Right lobe of liver (tissue), 4 donors: ENCODE data around the gene RAB36.

Source experiments
- POLR2A ChIP-seq: fragments of 450-650 bp; IDR thresholded peaks from one replicate; pipeline ENCODE4 v1.6.1; 2017; ENCODE audit warnings: antibody characterized with exemption, mild to moderate bottlenecking
- TF ChIP-seq, protein P1 (sequence below), 4 donors: fragments of 200-600 bp in 3 of 4; fragments of 450-650 bp in 1 of 4; IDR thresholded peaks; one replicate each; pipeline versions ENCODE4 v1.5.1 to v1.8.0; 2016 to 2022; ENCODE audit warnings: antibody characterized with exemption in 4 of 4, mild to moderate bottlenecking in 2 of 4
- donor health status: DM: no; HTN: no; CAD: no.
- donor health status: DM: no; HTN: no; CAD: no.
- donor health status: DM: no; HTN: yes; CAD: no.

DNA sequence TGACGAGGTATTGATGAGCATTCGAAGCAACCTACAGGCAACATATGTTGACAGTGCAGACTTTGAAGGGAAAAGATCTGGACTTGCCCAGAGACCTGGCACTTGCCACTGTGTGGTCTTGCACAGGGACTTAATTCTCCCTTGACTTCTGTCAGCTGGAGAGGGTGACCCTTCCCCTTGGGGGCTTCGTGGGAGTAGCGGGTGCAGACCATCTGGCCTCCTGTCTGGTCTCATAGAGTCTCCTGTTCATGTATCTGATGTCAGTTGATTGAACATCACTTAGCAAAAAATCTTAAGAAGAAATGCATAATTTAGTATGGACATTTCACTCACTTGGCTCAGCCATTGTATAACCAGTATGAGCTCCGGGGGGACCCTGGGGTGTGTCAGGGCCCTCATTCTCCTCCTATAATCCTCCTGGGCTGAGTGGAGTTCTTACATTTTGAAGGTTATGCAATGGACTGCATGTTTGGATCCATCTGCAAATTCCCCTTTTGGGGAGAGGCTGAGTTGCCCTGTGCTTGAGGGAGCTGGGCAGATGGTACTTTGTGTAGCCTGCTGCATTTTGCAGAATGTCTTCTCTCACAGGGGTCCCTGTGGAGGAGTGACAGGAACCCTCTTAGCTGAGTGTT lies 48.0 kb downstream of the RAB36 start:
- TF ChIP-seq, protein P1, sequence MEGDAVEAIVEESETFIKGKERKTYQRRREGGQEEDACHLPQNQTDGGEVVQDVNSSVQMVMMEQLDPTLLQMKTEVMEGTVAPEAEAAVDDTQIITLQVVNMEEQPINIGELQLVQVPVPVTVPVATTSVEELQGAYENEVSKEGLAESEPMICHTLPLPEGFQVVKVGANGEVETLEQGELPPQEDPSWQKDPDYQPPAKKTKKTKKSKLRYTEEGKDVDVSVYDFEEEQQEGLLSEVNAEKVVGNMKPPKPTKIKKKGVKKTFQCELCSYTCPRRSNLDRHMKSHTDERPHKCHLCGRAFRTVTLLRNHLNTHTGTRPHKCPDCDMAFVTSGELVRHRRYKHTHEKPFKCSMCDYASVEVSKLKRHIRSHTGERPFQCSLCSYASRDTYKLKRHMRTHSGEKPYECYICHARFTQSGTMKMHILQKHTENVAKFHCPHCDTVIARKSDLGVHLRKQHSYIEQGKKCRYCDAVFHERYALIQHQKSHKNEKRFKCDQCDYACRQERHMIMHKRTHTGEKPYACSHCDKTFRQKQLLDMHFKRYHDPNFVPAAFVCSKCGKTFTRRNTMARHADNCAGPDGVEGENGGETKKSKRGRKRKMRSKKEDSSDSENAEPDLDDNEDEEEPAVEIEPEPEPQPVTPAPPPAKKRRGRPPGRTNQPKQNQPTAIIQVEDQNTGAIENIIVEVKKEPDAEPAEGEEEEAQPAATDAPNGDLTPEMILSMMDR (IDR thresholded peaks at IDR 0.05), result no peak
- TF ChIP-seq POLR2A, result no peak
